Measurements from ENCODE around the gene SEMA5A. TPM values are rescaled to one million over a fixed set of nuclear protein-coding genes. Genes with fewer than 3 reads are reported as not detected.
"Not testable (repeated sequence)": the region's sequence is repeated elsewhere in the genome, so short reads cannot be mapped to it uniquely, and the experiment has no call there.

Gene SEMA5A
- total RNA-seq, 2 donors from 2014 or later = 17.6 to 34.1 TPM

DNA sequence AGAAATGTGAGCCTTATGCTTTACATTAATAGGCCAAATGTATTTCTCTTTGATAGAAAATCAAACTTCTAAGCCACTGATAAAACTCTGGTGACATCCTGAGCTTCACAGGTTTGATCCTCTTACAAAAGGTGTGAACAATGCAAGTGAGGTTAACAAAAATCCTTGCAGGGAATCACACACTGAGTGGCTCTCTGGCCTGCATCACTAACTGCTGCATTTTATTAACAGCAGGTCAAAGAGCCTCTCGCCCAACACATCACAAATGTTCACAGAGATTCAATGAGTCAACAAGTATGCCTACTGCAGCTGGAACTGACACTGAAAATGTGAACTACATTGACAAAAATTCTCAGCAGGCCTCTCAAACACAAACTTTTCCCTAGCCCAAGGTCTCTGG lies 122.3 kb downstream of the SEMA5A start:
- DNase-seq (ENCODE audit: low spot score) = no peak
- intact Hi-C loops (cut with DNase I) = no loop called here

DNA sequence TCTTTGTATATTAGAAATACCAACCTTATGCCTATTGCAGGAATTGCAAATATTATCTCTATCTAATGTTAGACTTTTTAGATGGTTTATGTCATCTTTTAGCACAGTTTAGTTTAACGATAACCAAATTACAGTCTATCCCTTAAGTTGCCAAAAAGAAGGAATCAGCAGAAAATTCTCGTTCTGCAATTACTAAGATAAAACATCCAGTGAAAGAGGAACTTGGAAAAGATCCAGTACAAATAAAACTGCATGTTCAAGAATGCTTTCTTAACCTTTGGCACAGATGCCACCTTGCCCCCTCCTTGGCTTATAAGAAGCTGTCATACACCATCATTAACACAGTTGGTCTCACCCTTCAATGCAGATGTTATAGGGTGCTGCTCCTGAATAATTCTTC lies 124.0 kb downstream of the SEMA5A start:
- intact Hi-C loops (cut with DNase I) = no loop called here
- no peak for DNase-seq (ENCODE audit: low spot score)

DNA sequence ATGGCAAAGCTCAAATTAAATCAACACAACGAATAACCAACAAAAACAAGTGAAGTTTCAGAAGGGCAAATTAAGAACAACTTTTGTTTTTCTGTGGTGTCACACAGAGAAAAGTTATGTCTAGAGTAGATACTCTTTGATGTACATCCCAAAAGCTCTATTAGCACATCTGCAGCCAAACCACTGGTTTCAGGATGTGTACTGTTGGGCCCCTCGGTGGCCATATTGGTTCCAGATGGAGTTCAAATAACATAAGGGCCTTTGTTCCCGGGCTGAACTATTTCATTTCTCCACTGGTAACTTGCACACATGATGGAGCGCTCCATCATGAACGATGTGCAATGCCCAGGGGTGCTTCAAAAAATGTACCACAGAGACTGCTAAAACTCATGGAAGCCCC lies 126.1 kb downstream of the SEMA5A start:
- intact Hi-C loops (cut with DNase I) = no loop called here
- no peak for DNase-seq (ENCODE audit: low spot score)

DNA sequence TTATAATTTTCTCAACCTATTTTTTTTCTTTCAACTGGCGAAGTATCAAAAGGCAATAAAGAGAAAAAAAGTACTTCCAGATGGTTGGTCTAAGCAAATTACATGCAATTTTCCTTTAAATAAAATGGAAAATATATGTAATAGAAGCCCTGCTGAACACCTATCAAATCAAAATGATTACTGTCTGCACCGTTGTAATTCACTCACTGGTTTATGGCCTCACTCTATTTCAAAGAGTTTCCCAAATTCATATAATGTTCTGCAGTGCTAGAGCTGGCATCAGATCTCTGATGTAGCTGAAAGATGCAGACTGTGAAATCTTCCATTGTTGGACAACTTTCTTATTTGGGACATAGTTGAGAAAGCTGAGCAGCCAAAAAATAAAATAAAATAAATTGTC lies 130.3 kb downstream of the SEMA5A start:
- intact Hi-C loops (cut with DNase I) = no loop called here

DNA sequence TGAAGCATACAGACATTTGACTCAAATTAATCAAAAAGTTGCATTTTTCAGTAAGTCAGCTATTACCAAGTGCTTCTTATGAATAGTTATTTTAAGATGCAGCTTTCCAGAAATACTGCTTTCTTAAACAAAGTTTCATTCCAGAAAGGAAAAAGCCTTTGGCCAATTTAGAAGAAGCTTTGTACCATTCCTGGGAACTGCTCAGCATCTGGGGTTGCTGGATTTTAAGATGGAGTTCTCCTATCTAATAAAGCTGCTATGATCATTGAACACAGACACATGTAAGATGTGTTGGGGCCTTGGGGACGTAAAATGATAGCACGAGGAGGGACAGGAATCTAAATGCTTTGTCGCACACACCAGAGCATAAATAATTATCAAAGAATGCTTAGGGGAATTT lies 130.8 kb downstream of the SEMA5A start:
- intact Hi-C loops (cut with DNase I) = no loop called here
- DNase-seq (ENCODE audit: low spot score) = no peak

More for the DNA sequence above, 130.3 kb downstream of the SEMA5A start:
- no peak for DNase-seq (ENCODE audit: low spot score)

DNA sequence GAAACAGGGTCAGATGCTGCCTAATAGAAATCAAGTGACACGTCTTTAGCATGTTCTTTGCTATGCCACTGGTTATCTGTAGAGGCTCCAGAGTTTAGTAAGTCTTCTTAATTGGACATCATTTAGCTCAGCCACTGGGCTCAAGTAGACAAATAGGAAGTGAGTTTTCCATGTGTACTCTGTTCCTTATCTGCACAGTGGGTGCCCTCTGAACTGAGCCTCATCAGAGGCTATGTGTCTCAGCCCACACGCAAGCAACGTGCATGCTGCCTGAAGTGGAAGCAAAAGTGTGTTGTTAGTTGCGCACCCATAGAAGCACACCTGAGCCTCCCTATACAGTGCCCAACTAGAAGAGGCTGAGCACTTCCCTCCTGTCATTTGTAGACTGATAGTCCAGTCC lies 134.7 kb downstream of the SEMA5A start:
- intact Hi-C loops (cut with DNase I) = no loop called here
- no peak for DNase-seq (ENCODE audit: low spot score)

DNA sequence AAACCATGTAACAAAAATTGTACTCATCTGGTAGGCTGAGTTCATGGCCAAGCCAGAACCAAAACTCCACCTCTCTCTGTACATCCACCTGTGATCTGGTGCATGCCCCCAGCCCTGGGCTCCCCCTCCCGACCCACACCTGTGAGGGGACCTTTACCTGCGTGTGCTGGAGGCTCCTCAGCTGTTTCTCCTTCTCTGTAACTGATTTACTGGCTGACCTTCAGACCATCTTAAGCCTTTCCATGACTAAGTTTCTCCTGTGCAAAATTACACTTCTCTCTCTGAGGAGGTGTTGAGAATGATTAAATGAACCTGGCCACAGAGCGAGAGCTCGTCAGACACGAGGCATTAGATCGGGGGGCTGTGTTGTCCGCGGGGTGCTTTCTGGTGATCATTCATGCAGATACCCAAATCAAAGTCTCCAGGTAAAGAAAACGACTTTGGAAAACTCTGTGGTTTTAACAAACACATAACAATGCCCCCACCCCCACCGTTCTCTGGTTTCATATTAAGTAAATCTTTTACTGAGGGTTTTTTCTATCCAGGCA lies 136.4 kb downstream of the SEMA5A start:
- intact Hi-C loops (cut with DNase I) = no loop called here
- DNase-seq (ENCODE audit: low spot score) = no peak

DNA sequence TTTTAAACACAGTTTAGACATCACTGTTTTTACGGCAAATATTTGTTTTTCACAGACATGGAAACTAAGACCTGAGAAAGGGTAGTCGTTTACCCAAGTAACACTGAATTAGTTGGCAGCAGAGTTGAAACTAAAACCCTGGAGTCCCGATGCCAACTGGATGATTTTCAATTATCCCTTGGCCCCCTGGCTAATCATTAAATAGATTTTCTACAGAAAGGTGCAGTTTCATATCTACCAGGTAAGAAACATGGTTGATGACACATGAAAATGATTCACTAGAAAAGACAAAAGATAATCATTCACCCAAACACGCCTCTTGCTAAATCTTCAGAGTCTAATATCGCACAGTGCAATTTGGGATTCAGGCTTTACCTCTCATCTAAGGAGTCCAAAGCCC lies 136.9 kb downstream of the SEMA5A start:
- intact Hi-C loops (cut with DNase I) = no loop called here
- DNase-seq (ENCODE audit: low spot score) = no peak

DNA sequence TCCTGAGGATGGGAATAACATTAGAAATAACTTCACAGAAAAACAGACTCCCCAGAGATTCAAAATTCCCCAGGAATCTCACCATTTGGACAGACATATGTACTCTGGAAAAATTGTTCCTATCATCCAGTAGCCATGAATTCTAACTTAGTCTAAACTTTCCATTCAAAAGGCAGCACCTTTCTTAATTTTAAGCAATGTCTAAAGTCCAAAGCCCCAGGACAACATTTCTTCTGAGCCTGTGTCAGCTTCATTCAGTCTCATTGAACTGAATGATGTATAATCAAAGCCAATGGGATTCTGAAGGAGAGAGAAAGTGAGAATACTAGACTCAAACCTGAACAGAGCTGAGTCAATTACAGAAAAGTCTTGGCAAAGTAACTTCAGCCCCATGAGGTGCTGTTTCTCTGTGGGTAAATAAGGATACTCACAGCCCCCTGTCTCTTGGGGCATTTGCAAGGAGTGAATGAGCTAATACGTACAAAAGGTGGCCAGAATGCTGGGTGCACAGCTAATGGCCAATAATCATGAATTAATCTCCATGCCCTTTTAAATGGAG lies 140.6 kb downstream of the SEMA5A start:
- intact Hi-C loops (cut with DNase I) = no loop called here
- DNase-seq (ENCODE audit: low spot score) = no peak

DNA sequence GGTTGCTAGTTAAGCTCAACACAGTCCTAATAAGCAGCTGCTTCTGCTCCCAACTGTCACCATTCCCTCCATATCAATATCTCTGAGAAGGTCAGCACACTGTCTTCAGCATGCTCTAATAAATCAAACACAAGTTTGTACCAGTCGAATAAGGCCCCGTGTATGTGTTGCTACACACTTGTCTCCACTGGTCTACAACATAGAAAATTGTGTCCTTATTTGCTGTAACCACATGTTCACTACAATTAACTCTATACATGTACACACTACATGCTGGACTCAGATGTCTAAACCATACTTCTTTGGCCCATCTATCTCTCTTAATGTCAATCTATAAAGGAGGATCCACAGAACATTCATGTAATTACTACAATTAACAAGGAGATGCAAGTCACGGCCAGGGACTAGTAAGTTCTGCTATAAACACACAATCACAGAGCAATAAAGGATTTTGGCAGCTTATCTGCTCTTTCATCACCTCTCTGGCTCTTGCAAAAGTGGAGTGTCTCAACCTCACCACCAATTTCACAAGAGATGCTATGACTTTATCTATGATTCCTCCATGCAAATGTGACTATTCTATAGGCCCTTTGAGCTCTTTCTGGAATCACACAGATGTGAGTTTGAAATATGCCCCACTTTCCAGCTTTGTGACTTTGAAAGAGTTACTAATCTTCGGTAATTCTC lies 143.9 kb downstream of the SEMA5A start:
- DNase-seq (ENCODE audit: low spot score) = no peak
- intact Hi-C loops (cut with DNase I) = no loop called here

DNA sequence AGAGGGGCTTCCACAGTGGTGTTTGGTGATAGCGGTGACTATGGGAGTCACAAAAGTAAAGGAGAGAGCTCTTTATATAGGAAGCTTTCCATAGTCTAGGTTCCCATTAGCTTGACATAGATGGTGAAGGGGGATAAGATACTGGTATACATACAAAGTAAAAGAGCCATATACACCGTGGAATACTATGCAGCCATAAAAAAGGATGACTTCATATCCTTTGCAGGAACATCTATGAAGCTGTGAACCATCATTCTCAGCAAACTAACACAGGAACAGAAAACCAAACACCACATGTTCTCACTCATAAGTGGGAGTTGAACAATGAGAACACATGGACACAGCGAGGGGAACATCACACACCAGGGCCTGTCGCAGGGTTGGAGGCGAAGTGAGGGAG lies 146.1 kb downstream of the SEMA5A start:
- intact Hi-C loops (cut with DNase I); DNase-seq (ENCODE audit: low spot score): not testable (repeated sequence)

DNA sequence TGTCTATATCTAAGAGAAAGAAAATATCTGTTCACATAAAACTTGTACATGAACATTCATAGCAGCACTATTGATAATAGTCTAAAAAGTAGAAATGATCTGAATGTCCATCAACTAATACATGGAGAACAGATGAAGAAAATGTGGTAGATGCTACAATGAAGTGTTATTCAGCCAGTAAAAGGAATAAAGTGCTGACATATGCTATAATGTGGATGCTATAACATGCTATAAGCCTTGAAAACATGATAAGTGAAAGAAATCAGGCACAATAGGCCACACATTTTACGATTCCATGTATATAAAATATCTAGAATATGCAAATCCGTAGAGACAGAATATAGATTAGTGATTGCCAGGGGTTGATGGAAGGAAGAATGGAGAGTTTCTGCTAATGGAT lies 146.8 kb downstream of the SEMA5A start:
- no peak for DNase-seq (ENCODE audit: low spot score)
- intact Hi-C loops (cut with DNase I) = no loop called here

DNA sequence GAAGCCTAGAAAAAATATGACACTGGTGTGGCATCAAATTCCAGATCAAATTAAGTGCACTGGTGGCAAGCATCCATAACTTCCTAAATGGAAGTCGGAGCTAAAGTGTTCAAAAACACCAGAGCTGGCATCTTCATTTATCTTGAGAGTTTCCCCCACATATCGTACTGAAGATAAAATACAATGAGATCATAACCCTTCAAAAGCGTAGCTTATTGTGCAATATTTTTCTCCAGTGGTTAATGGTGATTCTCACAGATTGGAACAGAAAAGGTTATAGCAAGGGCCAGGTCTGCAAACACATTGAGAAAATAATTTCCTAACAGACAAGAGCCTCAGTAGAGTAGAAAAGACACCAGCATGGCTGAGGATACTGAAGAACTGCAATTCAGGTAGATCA lies 147.6 kb downstream of the SEMA5A start:
- intact Hi-C loops (cut with DNase I) = no loop called here
- DNase-seq (ENCODE audit: low spot score) = no peak

DNA sequence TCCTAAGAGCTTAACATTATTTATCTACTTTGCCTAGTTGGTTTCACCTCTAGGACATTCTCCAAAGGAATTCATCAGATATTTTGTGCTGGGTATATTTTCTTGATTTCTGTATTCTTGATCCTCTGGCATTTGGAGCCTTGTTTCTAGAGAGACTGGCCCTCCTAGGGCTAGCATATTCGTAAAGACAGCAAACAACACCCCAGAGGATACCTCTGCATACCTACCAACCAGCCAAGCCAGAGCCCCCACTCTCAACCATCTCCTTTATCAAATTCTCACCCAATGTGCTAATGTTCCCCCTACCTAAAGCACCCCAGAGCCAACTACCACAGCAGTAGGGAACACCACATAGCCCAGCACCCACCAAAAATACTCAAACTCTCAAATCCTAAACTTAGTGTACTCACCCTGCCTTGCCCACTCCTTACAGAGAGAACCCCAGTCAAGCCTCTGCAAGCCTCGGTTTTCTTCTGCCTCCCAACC lies 149.5 kb downstream of the SEMA5A start:
- intact Hi-C loops (cut with DNase I) = no loop called here
- no peak for DNase-seq (ENCODE audit: low spot score)

DNA sequence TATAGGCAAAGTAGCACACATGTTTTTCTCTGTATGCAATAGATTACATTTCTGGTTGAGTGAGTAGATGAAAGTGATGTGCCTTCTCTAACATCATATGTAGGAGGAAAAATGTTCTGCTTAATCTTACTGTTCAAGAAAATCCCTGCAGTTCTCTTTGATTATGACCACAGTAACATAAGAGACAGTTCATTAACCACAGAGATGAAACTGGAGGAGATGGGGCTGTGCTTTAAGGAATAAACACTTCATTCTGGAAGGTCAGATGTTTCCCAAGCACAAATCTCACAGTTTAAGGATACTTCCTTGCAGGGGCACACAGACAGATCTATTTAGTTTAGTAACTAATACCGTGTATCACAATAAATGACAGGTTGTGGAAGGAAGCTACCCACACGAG lies 150.2 kb downstream of the SEMA5A start:
- intact Hi-C loops (cut with DNase I) = no loop called here
- no peak for DNase-seq (ENCODE audit: low spot score)

DNA sequence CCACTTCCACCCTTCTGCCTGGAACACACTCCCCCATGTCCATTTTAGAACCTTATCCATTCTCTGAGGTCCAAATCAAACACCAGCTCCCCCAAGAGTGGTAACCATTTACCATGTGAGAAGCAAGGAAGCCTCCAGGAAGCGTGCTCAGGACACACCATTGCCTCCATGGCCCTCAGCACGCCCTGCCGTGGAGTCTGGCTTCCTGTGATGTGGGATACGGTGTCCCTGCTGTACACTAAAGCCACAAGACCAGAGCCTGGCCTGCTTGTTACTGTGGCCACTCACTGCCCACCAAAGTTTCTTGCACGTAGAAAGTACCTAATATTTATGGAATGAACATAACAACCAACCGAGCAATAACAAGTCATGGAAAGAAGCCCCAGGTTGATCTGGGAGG lies 151.7 kb downstream of the SEMA5A start:
- intact Hi-C loops (cut with DNase I) = no loop called here
- DNase-seq (ENCODE audit: low spot score) = no peak

DNA sequence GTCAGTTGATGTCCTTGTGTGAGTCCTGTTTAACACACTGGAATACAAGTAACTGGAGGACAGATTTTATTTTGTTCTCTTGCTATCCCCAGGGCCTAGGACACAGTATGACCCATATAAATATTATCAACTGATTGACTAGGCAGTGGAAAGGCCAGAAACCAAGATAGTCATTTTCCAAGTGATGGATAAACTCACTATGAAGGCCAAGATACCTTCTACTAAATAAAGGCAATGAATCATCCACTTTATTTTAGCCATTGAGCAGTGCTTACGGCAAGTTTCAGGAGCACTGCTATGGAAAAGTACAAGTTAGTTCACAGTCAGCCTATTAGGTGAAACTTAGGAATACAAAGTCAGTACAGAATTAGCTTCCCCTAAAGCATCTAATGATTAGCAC lies 153.2 kb downstream of the SEMA5A start:
- no peak for DNase-seq (ENCODE audit: low spot score)
- intact Hi-C loops (cut with DNase I) = no loop called here

DNA sequence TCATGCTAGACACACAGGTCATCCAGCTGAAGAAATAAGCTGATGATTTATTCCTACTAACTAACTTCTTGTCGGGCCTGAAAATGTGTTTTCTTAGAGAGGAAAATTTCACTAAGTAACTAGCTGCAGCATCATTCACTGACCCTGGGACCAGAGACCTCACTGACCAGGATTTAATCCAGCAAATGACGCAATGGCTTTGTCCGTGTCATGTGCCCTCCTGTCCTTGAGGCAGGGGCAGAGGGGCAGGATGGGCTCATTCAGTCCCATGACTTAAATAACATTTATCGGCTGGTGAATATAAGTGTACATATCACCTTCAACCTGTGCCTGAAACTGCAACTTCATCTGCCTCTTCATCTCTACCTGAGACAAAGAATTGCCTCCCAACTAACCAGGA lies 154.8 kb downstream of the SEMA5A start:
- intact Hi-C loops (cut with DNase I) = no loop called here
- DNase-seq (ENCODE audit: low spot score) = no peak

DNA sequence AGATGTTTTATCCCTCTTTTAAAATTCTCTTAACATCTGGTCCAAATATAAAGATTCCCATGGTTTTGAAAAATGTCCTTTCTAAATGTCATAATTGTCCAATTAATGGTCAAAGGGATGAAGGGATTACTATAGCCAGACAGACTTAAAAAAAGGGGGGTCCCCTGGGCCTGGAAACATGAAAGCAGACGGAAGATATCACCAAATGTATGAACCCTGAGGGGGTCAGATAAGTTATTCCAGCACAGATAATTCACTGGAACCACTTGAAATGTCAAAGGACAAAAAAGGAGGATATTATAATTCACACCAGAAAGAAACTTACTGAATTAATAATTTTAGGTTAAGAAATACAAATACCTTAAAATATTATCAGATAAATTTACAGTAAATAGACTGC lies 155.8 kb downstream of the SEMA5A start:
- intact Hi-C loops (cut with DNase I) = no loop called here
- no peak for DNase-seq (ENCODE audit: low spot score)

DNA sequence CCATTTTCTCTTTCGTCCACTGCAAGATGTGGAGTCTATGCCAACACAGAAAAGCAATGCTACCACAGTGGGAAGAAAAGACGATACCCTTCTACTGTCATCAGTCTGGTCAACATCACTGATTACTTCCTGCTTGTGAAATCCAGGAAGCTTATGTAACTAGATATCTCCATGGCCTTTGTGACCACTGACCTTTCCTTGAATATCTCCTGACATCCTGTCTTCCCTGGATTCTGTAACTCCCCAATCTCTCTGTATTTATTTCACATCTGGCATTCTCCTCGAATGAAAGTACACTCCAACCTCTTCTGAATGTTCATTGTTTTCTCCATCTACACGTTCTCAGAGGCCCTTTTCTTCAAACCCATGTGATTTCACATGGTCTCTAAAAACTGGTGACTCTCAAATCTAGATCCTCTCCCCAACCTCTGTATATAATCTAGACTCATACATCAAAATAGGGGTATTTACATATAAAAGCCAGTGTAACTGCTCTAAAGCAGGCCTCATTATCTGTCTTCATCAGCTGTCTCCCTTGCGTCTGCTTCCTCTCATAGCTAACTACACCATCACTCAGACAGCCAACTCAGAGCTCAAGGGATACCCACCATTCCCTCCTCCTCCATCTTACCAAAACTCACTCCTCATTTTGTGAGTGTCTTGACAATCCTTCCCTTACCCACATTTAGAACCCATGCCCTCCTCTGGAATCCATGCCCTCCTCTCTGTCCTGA lies 156.8 kb downstream of the SEMA5A start:
- intact Hi-C loops (cut with DNase I) = no loop called here

DNA sequence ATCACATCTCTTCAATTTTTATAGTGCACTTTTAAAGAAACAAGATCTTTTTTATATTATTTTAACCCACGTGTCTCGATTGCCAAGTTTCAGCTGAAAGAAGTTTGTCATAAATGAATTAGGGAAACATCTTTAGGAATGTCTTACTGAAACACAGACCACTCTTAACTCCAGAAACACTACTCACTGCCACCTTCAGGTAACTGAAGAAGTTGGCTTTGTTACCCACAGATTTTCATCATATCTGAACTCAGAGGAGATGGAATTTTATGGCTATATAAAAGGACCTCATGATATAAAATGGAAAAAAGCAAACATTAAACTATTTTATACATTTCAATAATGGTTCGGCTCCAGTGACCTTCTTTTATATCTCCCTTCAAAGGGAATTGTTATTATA lies 158.0 kb downstream of the SEMA5A start:
- intact Hi-C loops (cut with DNase I) = no loop called here
- no peak for DNase-seq (ENCODE audit: low spot score)

More for the DNA sequence above, 156.8 kb downstream of the SEMA5A start:
- no peak for DNase-seq (ENCODE audit: low spot score)

Measured in posterior vena cava (tissue), 2 donors.